HCT116 (cell line): ENCODE data around the gene MED1.

ENCODE experiments used
- CBX3 ChIP-seq: IDR thresholded peaks from 2 replicates; pipeline ENCODE4 v1.6.1; 2012; ENCODE audit warnings: low read depth
- CEBPB ChIP-seq: IDR thresholded peaks from 2 replicates; pipeline ENCODE4 v1.6.1; 2012; ENCODE audit warnings: low read depth
- POLR2A ChIP-seq: IDR thresholded peaks from 2 replicates; pipeline ENCODE4 v1.7.0; 2011; ENCODE audit warnings: borderline replicate concordance; ENCODE audit not compliant: insufficient read depth, insufficient read length; ENCODE audit errors: extremely low read depth
- POLR2AphosphoS5 ChIP-seq: IDR thresholded peaks from 2 replicates; pipeline ENCODE4 v1.6.1; 2011; ENCODE audit warnings: mild to moderate bottlenecking, low read depth, low read length, moderate library complexity
- RAD21 ChIP-seq: IDR thresholded peaks from 2 replicates; pipeline ENCODE4 v1.6.1; 2012; ENCODE audit warnings: low read depth, mild to moderate bottlenecking
- ZFX ChIP-seq: fragments of 450-650 bp; IDR thresholded peaks from 2 replicates; pipeline ENCODE4 v1.6.1; 2017
- TF ChIP-seq, protein P1 (sequence below), 3 experiments: fragments of 200-600 bp in 1 of 3; sonication (generic) in 1 of 3; IDR thresholded peaks in 2 of 3; conservative IDR thresholded peaks in 1 of 3; 2 replicates each; pipeline ENCODE4 v1.5.1; 2012 to 2017; ENCODE audit warnings: low read depth in 2 of 3, low read length in 2 of 3, antibody characterized with exemption in 1 of 3, borderline replicate concordance in 1 of 3, control low read depth in 1 of 3, mild to moderate bottlenecking in 1 of 3, mixed read lengths in 1 of 3, mixed run types in 1 of 3, moderate library complexity in 1 of 3; ENCODE audit not compliant: insufficient read depth in 1 of 3
- TF ChIP-seq, protein P2 (sequence below): IDR thresholded peaks from 2 replicates; pipeline ENCODE4 v1.6.1; 2011; ENCODE audit warnings: mild to moderate bottlenecking, low read length, moderate library complexity; ENCODE audit not compliant: insufficient replicate concordance; ENCODE audit errors: extremely low read depth
- TF ChIP-seq, protein P3 (sequence below): IDR thresholded peaks from 2 replicates; pipeline ENCODE4 v1.6.1; 2012

DNA sequence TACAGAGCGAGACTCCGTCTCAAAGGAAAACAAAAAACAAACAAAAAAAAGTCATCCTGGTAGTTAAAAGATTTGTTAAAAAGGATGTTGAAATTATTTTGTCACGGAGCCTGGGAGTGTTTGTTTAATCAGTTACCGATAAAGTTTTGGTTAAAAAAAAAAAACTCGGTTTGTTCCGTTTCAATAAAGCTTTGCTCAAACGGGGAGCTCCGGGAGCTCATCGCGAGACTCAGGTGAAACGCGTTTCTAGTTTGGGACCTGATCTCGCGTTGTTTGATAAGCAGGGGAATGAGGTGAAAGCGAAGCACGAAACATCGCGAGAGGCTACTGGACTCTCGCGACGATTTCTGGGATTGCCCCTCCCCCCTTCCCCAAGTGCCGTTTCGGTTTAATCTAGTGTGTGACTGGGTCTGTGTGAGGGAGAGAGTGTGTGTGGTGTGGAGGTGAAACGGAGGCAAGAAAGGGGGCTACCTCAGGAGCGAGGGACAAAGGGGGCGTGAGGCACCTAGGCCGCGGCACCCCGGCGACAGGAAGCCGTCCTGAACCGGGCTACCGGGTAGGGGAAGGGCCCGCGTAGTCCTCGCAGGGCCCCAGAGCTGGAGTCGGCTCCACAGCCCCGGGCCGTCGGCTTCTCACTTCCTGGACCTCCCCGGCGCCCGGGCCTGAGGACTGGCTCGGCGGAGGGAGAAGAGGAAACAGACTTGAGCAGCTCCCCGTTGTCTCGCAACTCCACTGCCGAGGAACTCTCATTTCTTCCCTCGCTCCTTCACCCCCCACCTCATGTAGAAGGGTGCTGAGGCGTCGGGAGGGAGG, 10.3 kb upstream of the MED1 start, which contains the start of gene CDK12:
- no peak for TF ChIP-seq CEBPB
- TF ChIP-seq, protein P1, sequence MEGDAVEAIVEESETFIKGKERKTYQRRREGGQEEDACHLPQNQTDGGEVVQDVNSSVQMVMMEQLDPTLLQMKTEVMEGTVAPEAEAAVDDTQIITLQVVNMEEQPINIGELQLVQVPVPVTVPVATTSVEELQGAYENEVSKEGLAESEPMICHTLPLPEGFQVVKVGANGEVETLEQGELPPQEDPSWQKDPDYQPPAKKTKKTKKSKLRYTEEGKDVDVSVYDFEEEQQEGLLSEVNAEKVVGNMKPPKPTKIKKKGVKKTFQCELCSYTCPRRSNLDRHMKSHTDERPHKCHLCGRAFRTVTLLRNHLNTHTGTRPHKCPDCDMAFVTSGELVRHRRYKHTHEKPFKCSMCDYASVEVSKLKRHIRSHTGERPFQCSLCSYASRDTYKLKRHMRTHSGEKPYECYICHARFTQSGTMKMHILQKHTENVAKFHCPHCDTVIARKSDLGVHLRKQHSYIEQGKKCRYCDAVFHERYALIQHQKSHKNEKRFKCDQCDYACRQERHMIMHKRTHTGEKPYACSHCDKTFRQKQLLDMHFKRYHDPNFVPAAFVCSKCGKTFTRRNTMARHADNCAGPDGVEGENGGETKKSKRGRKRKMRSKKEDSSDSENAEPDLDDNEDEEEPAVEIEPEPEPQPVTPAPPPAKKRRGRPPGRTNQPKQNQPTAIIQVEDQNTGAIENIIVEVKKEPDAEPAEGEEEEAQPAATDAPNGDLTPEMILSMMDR (IDR thresholded peaks at IDR 0.05 in 2 of 3, conservative IDR thresholded peaks at IDR 0.05 in 1 of 3; ENCODE audit: borderline replicate concordance in 1 of 3, insufficient read depth in 1 of 3, low read depth in 2 of 3, low read length in 2 of 3), result no peak
- peak; percentile 96 for TF ChIP-seq POLR2AphosphoS5
- TF ChIP-seq ZFX, result peak; percentile 86
- peak; percentile 83; the same call in 1 of the 2 replicates for TF ChIP-seq CBX3
- TF ChIP-seq, protein P2, sequence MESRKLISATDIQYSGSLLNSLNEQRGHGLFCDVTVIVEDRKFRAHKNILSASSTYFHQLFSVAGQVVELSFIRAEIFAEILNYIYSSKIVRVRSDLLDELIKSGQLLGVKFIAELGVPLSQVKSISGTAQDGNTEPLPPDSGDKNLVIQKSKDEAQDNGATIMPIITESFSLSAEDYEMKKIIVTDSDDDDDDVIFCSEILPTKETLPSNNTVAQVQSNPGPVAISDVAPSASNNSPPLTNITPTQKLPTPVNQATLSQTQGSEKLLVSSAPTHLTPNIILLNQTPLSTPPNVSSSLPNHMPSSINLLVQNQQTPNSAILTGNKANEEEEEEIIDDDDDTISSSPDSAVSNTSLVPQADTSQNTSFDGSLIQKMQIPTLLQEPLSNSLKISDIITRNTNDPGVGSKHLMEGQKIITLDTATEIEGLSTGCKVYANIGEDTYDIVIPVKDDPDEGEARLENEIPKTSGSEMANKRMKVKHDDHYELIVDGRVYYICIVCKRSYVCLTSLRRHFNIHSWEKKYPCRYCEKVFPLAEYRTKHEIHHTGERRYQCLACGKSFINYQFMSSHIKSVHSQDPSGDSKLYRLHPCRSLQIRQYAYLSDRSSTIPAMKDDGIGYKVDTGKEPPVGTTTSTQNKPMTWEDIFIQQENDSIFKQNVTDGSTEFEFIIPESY, result peak; percentile 100
- TF ChIP-seq, protein P3, sequence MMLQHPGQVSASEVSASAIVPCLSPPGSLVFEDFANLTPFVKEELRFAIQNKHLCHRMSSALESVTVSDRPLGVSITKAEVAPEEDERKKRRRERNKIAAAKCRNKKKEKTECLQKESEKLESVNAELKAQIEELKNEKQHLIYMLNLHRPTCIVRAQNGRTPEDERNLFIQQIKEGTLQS, result no peak
- TF ChIP-seq POLR2A, result peak; percentile 93
- TF ChIP-seq RAD21, result no peak
